HCT116 (cell line): ENCODE results near the gene TCIRG1. TPM values are rescaled to one million over a fixed set of nuclear protein-coding genes. Genes with fewer than 3 reads are reported as not detected.

Source experiments
- ATAC-seq: fragments of 200-7000 bp; cut with Tn5 transposase; 2 replicates; pipeline ENCODE4 v1.9.1; 2020; ENCODE audit warnings: mild to moderate bottlenecking, moderate library complexity
- BruUV-seq: library from RNA; stranded (reverse); fragments of 400-500 nt; replicated peaks from 2 replicates; lab custom pipeline; 2021; lab: Mats Ljungman, UMichigan
- CTCF ChIA-PET: fragments of 300-600 bp; sonication (Branson Sonifier 250); formaldehyde crosslinking; loops from one replicate; lab custom pipeline; 2021; ENCODE audit warnings: antibody characterized with exemption; lab: Charles Lee
- POLR2A ChIA-PET: fragments of 300-600, 350-600 bp; sonication (Branson Sonifier 250); formaldehyde crosslinking; loops from one replicate; lab custom pipeline; 2021; ENCODE audit warnings: antibody characterized with exemption; lab: Charles Lee
- RAD21 ChIA-PET, 2 experiments: fragments of 300-600 bp; sonication (Branson Sonifier 250); formaldehyde crosslinking; loops; one replicate each; lab custom pipeline; 2023; ENCODE audit warnings: low total read pairs in 2 of 2; ENCODE audit not compliant: uncharacterized antibody in 2 of 2, unreplicated experiment in 2 of 2, low non-redundant PET in 1 of 2; lab: Charles Lee
- DNase-seq: peaks from one replicate; pipeline ENCODE4 v3.0.0-alpha.2; 2010; ENCODE audit warnings: low read depth, low spot score
- H2AFZ ChIP-seq: fragments of 200-600 bp; shearing (Covaris generic), sonication (generic); 2 replicates; pipeline ENCODE4 v1.6.1; 2017; ENCODE audit warnings: low read depth, mixed run types, mixed read lengths, antibody characterized with exemption, low read length; ENCODE audit not compliant: poor library complexity, severe bottlenecking
- H3K27ac ChIP-seq: 2 replicates; pipeline ENCODE4 v1.5.1; 2012; ENCODE audit warnings: low read depth, low read length
- H3K27me3 ChIP-seq: fragments of 200-600 bp; sonication (generic); 2 replicates; pipeline ENCODE4 v1.6.1; 2016; ENCODE audit warnings: mixed run types, low read length, mixed read lengths; ENCODE audit not compliant: insufficient read depth
- H3K36me3 ChIP-seq, 2 experiments: fragments of 200-500 bp in 1 of 2; fragments of 200-600 bp in 1 of 2; sonication (Bioruptor generic) in 1 of 2; sonication (generic) in 1 of 2; 2 replicates each; pipeline versions ENCODE4 v1.5.1 to v1.6.1; 2014 to 2016; ENCODE audit warnings: low read length in 2 of 2, inconsistent platforms in 1 of 2, mixed read lengths in 1 of 2, mixed run types in 1 of 2; ENCODE audit not compliant: insufficient read depth in 2 of 2, control insufficient read depth in 1 of 2
- H3K4me1 ChIP-seq, 2 experiments: fragments of 200-600 bp in 1 of 2; sonication (generic) in 1 of 2; 2 replicates each; pipeline versions ENCODE4 v1.5.1 to v1.6.1; 2012 to 2017; ENCODE audit warnings: low read length in 2 of 2, inconsistent platforms in 1 of 2, mild to moderate bottlenecking in 1 of 2, mixed read lengths in 1 of 2, mixed run types in 1 of 2, moderate library complexity in 1 of 2; ENCODE audit not compliant: insufficient read depth in 2 of 2, control insufficient read depth in 1 of 2
- H3K4me2 ChIP-seq: fragments of 200-600 bp; sonication (generic); 2 replicates; pipeline ENCODE4 v1.6.1; 2017; ENCODE audit warnings: mixed run types, low read length, mixed read lengths
- H3K4me3 ChIP-seq, 2 experiments: fragments of 200-600 bp in 1 of 2; sonication (generic) in 1 of 2; replicated peaks in 1 of 2; 2 replicates each; pipeline ENCODE4 v1.5.1; 2011 to 2016; ENCODE audit warnings: low read length in 2 of 2, control low read depth in 1 of 2, low read depth in 1 of 2, mild to moderate bottlenecking in 1 of 2, mixed read lengths in 1 of 2, mixed run types in 1 of 2
- H3K79me2 ChIP-seq: fragments of 200-600 bp; sonication (generic); 2 replicates; pipeline ENCODE4 v1.6.1; 2017; ENCODE audit warnings: mild to moderate bottlenecking, mixed run types, low read length, moderate library complexity, mixed read lengths; ENCODE audit not compliant: insufficient read depth
- H3K9ac ChIP-seq: fragments of 200-600 bp; sonication (generic); 2 replicates; pipeline ENCODE4 v1.6.1; 2016; ENCODE audit warnings: low read length, mixed read lengths
- H3K9me2 ChIP-seq: fragments of 200-600 bp; sonication (generic), shearing (Covaris generic); 2 replicates; pipeline ENCODE4 v1.6.1; 2017; ENCODE audit warnings: mixed run types, mild to moderate bottlenecking, moderate library complexity; ENCODE audit not compliant: insufficient read depth
- H3K9me3 ChIP-seq, 2 experiments: fragments of 200-500 bp in 1 of 2; fragments of 200-600 bp in 1 of 2; sonication (Bioruptor generic) in 1 of 2; sonication (generic) in 1 of 2; 2 replicates each; pipeline ENCODE4 v1.6.1; 2014 to 2017; ENCODE audit warnings: low read length in 2 of 2, mixed read lengths in 2 of 2, inconsistent platforms in 1 of 2, low read depth in 1 of 2, mild to moderate bottlenecking in 1 of 2, mixed run types in 1 of 2, moderate library complexity in 1 of 2; ENCODE audit not compliant: control insufficient read depth in 1 of 2, insufficient read depth in 1 of 2
- H4K20me1 ChIP-seq: fragments of 200-600 bp; sonication (generic), shearing (Covaris generic); 2 replicates; pipeline ENCODE4 v1.6.1; 2017; ENCODE audit warnings: mixed run types, mild to moderate bottlenecking, moderate library complexity; ENCODE audit not compliant: insufficient read depth
- ATF3 ChIP-seq: IDR thresholded peaks from 2 replicates; pipeline ENCODE4 v1.6.1; 2012
- CBX3 ChIP-seq: IDR thresholded peaks from 2 replicates; pipeline ENCODE4 v1.6.1; 2012; ENCODE audit warnings: low read depth
- CTCF ChIP-seq, 3 experiments: fragments of 200-600 bp in 1 of 3; sonication (generic) in 1 of 3; IDR thresholded peaks in 2 of 3; conservative IDR thresholded peaks in 1 of 3; 2 replicates each; pipeline ENCODE4 v1.5.1; 2012 to 2017; ENCODE audit warnings: low read depth in 2 of 3, low read length in 2 of 3, antibody characterized with exemption in 1 of 3, borderline replicate concordance in 1 of 3, control low read depth in 1 of 3, mild to moderate bottlenecking in 1 of 3, mixed read lengths in 1 of 3, mixed run types in 1 of 3, moderate library complexity in 1 of 3; ENCODE audit not compliant: insufficient read depth in 1 of 3
- EGR1 ChIP-seq: IDR thresholded peaks from 2 replicates; pipeline ENCODE4 v1.6.1; 2012; ENCODE audit warnings: low read depth
- EZH2phosphoT487 ChIP-seq: fragments of 200-600 bp; IDR thresholded peaks from 2 replicates; pipeline ENCODE4 v1.6.1; 2018; ENCODE audit warnings: antibody characterized with exemption, borderline replicate concordance
- FOSL1 ChIP-seq: IDR thresholded peaks from 2 replicates; pipeline ENCODE4 v1.6.1; 2012; ENCODE audit warnings: low read depth
- POLR2AphosphoS5 ChIP-seq: IDR thresholded peaks from 2 replicates; pipeline ENCODE4 v1.6.1; 2011; ENCODE audit warnings: mild to moderate bottlenecking, low read depth, low read length, moderate library complexity
- REST ChIP-seq: IDR thresholded peaks from 2 replicates; pipeline ENCODE4 v1.6.1; 2012; ENCODE audit warnings: low read depth
- SP1 ChIP-seq: IDR thresholded peaks from 2 replicates; pipeline ENCODE4 v1.6.1; 2012; ENCODE audit warnings: low read depth
- SRF ChIP-seq: IDR thresholded peaks from 2 replicates; pipeline ENCODE4 v1.6.1; 2012; ENCODE audit warnings: low read depth
- YY1 ChIP-seq: IDR thresholded peaks from 2 replicates; pipeline ENCODE4 v1.6.1; 2011; ENCODE audit warnings: low read length, low read depth, moderate library complexity, mild to moderate bottlenecking; ENCODE audit not compliant: insufficient replicate concordance; ENCODE audit errors: extremely low read depth
- intact Hi-C: fragments of 100-400 bp; cut with micrococcal nuclease; formaldehyde crosslinking; loops from 2 replicates; pipeline ENCODE4 v1.10.0; 2022
- total RNA-seq: library from RNA; stranded (reverse); gene quantifications from one replicate; pipeline ENCODE4 v1.2.1, GENCODE V29; 2021; ENCODE audit not compliant: unreplicated experiment

The TCIRG1 gene
- total RNA-seq, 1 experiment from 2014 or later = 101 TPM

- DNase-seq (no peak), ATAC-seq (0 out of 2 replicates have a peak, but pooled peaks have one; percentile 10)
- ChIA-PET POLR2A (no interaction called here), CTCF (no interaction called here), RAD21 (no interaction called here)
- Histone ChIP-seq H3K4me1 (no peaks in the 10 kb centered on the region), H3K9me2 (no peaks in the 10 kb centered on the region), H3K4me2 (no peak overlapping the region), H3K36me3 (peaks cover 0 to 12% of the 10 kb centered on the region in 2 experiments; a peak in 1 of 4 replicates), H3K9ac (no peak overlapping the region), H3K27me3 (no peaks in the 10 kb centered on the region), H3K4me3 (no peak overlapping the region), H3K9me3 (no peaks in the 10 kb centered on the region), H4K20me1 (no peaks in the 10 kb centered on the region), H2AFZ (no peak overlapping the region), H3K27ac (no peak overlapping the region), H3K79me2 (no peaks in the 10 kb centered on the region)
- BruUV-seq = no TSS peak
- intact Hi-C loops = no loop called here
- TF ChIP-seq FOSL1 (no peak), POLR2AphosphoS5 (0 out of 2 replicates have a peak, but pooled peaks have one; percentile 8), EZH2phosphoT487 (no peak), EGR1 (no peak)
Observed at GRCh38 chr11:68053981-68054812, 15.4 kb downstream of the TCIRG1 start.

GRCh38 chr11:68056317-68057285 is 17.8 kb downstream of the TCIRG1 start:
- H3K4me3 ChIP-seq = no peak overlapping the region
- ChIA-PET RAD21 (no interaction called here), POLR2A (no interaction called here)
- TF ChIP-seq REST (no peak), SP1 (no peak), CTCF (IDR thresholded peaks at IDR 0.05 in 2 of 3, conservative IDR thresholded peaks at IDR 0.05 in 1 of 3; ENCODE audit: borderline replicate concordance in 1 of 3, insufficient read depth in 1 of 3, low read depth in 2 of 3, low read length in 2 of 3) (no peak), CBX3 (no peak), SRF (no peak), ATF3 (no peak), YY1 (no peak)

More at GRCh38 chr11:68056317-68057285, 17.8 kb downstream of the TCIRG1 start:
- DNase-seq = no peak
- CTCF ChIA-PET = no interaction called here
- no TSS peak for BruUV-seq
- Histone ChIP-seq H3K36me3 (peaks cover 3 to 22% of the 10 kb centered on the region in 2 experiments; a peak in 3 of 4 replicates), H3K4me2 (no peak overlapping the region), H3K79me2 (no peaks in the 10 kb centered on the region), H3K9me2 (no peaks in the 10 kb centered on the region), H3K27ac (no peak overlapping the region), H3K4me1 (no peaks in the 10 kb centered on the region), H2AFZ (no peak overlapping the region), H4K20me1 (no peaks in the 10 kb centered on the region), H3K27me3 (no peaks in the 10 kb centered on the region), H3K9ac (no peak overlapping the region), H3K9me3 (no peaks in the 10 kb centered on the region)
- no peak for ATAC-seq
- intact Hi-C loops = no loop called here
